ENCODE results near the gene CDS2.

GRCh38 chr20:5119143-5119434 is 7.7 kb upstream of the CDS2 start:
- TF ChIP-seq CTCF (IDR thresholded peaks at IDR 0.05; ENCODE audit: insufficient read depth, low read length, poor library complexity, severe bottlenecking) (no peak), EZH2phosphoT487 (conservative IDR thresholded peaks at IDR 0.05; ENCODE audit: low read length) (no peak)
